MM.1S (cell line): ENCODE results near the gene ZNF79.

Experiments
- EZH2phosphoT487 ChIP-seq: fragments of 300-600 bp; sonication (generic); IDR thresholded peaks from 2 replicates; pipeline ENCODE4 v1.6.1; 2018; ENCODE audit warnings: antibody characterized with exemption, low read length
- TF ChIP-seq, protein P1 (sequence below): fragments of 300-600 bp; sonication (generic); IDR thresholded peaks from 2 replicates; pipeline ENCODE4 v1.5.1; 2016; ENCODE audit warnings: antibody characterized with exemption, low read length, mixed read lengths

DNA sequence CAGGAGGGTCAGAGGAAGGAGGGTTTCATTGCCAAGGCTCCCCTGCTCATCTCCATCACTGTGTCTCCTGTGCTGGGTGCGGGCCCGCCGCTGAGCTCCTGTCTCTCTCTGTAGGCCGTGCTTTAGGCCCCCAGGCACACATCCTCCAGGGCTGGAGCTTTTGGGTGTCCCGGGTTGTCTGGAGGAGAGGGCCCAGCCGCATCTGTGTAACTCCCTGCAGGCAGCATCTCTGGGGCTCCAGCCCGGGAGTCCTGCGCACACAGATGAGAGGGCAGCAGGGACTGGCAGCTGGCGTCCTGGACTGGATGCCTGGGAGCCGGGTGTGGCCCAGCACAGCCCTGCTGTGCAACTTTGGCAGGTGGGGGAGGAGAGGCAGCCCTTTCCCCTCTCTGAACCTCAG is 67.3 kb downstream of the ZNF79 start:
- TF ChIP-seq, protein P1, sequence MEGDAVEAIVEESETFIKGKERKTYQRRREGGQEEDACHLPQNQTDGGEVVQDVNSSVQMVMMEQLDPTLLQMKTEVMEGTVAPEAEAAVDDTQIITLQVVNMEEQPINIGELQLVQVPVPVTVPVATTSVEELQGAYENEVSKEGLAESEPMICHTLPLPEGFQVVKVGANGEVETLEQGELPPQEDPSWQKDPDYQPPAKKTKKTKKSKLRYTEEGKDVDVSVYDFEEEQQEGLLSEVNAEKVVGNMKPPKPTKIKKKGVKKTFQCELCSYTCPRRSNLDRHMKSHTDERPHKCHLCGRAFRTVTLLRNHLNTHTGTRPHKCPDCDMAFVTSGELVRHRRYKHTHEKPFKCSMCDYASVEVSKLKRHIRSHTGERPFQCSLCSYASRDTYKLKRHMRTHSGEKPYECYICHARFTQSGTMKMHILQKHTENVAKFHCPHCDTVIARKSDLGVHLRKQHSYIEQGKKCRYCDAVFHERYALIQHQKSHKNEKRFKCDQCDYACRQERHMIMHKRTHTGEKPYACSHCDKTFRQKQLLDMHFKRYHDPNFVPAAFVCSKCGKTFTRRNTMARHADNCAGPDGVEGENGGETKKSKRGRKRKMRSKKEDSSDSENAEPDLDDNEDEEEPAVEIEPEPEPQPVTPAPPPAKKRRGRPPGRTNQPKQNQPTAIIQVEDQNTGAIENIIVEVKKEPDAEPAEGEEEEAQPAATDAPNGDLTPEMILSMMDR, result no peak
- TF ChIP-seq EZH2phosphoT487, result no peak
